Psoas muscle (tissue), 8 donors: ENCODE results near the gene WDR41. TPM values are rescaled to one million over a fixed set of nuclear protein-coding genes. Genes with fewer than 3 reads are reported as not detected.

Source experiments
- ATAC-seq, 4 donors: fragments of 200-7000 bp; cut with Tn5 transposase; one replicate each; pipeline ENCODE4 v1.9.1; 2020; ENCODE audit warnings: moderate library complexity in 3 of 4, mild to moderate bottlenecking in 2 of 4
- DNase-seq, 2 donors: peaks; one replicate each; pipeline ENCODE4 v3.0.0-alpha.2; 2020
- H3K27ac ChIP-seq: fragments of 200-600 bp; one replicate; pipeline ENCODE4 v1.8.0; 2022
- H3K27me3 ChIP-seq, 3 donors: fragments of 200-600 bp in 1 of 3; one replicate each; pipeline versions ENCODE4 v1.6.1 to v1.8.0; 2013 to 2022; ENCODE audit warnings: low read length in 2 of 3, mild to moderate bottlenecking in 2 of 3, moderate library complexity in 1 of 3; ENCODE audit not compliant: insufficient read depth in 3 of 3
- H3K36me3 ChIP-seq, 2 donors: fragments of 200-600 bp in 1 of 2; one replicate each; pipeline versions ENCODE4 v1.6.1 to v1.8.0; 2013 to 2022; ENCODE audit warnings: low read depth in 1 of 2, mild to moderate bottlenecking in 1 of 2, moderate library complexity in 1 of 2; ENCODE audit not compliant: insufficient read depth in 1 of 2
- H3K4me1 ChIP-seq: fragments of 200-600 bp; one replicate; pipeline ENCODE4 v1.8.0; 2022
- H3K4me3 ChIP-seq: fragments of 200-600 bp; one replicate; pipeline ENCODE4 v1.8.0; 2022; ENCODE audit warnings: mild to moderate bottlenecking
- H3K9me3 ChIP-seq: fragments of 200-600 bp; one replicate; pipeline ENCODE4 v1.8.0; 2022
- WGBS, 3 donors: extraction: QIAGEN DNeasy Blood & Tissue Kit; methylation state at CpG; one replicate each; pipeline versions ENCODE4 v1.1.6 to v1.1.7; 2013; 5-methylcytosine and 5-hydroxymethylcytosine counted together
- intact Hi-C, 2 donors: fragments of 100-400 bp; cut with DNase I; formaldehyde crosslinking; loops; one replicate each; pipeline versions ENCODE4 v1.11.0 to v1.14.2; 2022
- long read RNA-seq, 2 donors: library from polyadenylated mRNA; unstranded; transcript quantifications; one replicate each; pipeline ENCODE4 v2.0.0, GENCODE V29; 2021
- polyA plus RNA-seq, 3 donors: library from polyadenylated mRNA; stranded (reverse); fragments of 200-250 nt; gene quantifications; one replicate each; pipeline ENCODE4 v1.2.3, GENCODE V29; 2013
- total RNA-seq, 4 donors: library from RNA; stranded (reverse); fragmentation: NEBNext Ultra II Directional in 2 of 4; extraction: Animal tissue kit (Norgen Biotek cat#: 25700) in 2 of 4; gene quantifications; one replicate each; pipeline versions ENCODE4 v1.2.1 to v1.2.4, GENCODE V29; 2021 to 2023
- TF ChIP-seq, protein P1 (sequence below): fragments of 200-600 bp; IDR thresholded peaks from one replicate; pipeline ENCODE4 v1.8.0; 2022; ENCODE audit warnings: antibody characterized with exemption
- donor health status: healthy with polysubstance abuse.
- donor health status: DM: no; HTN: no; CAD: no; lungs with moderate emphysema.
- donor health status: Bipolar disorder and iron deficiency.
- donor health status: healthy.
- donor health status: DM: yes; HTN: yes; CAD: no.
- donor health status: DM: no; HTN: no; CAD: no.
- donor health status: DM: no; HTN: no; CAD: no.
- donor health status: DM: yes; HTN: yes; CAD: no.

The WDR41 gene, protein sequence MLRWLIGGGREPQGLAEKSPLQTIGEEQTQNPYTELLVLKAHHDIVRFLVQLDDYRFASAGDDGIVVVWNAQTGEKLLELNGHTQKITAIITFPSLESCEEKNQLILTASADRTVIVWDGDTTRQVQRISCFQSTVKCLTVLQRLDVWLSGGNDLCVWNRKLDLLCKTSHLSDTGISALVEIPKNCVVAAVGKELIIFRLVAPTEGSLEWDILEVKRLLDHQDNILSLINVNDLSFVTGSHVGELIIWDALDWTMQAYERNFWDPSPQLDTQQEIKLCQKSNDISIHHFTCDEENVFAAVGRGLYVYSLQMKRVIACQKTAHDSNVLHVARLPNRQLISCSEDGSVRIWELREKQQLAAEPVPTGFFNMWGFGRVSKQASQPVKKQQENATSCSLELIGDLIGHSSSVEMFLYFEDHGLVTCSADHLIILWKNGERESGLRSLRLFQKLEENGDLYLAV
- 10 to 100 TPM; 26.6 to 32.2 (median 29.0) TPM for total RNA-seq
- 10 to 100 TPM; 17.1 to 21.6 (median 20.9) TPM for polyA plus RNA-seq
- long read RNA-seq, donor 1, transcript WDR41-201 (13 exons, 3,958 nt): major isoform, 17 of 23 reads
- long read RNA-seq, donor 1, partial matches to known transcripts: 4 of 23 reads
- long read RNA-seq, donor 1, other reads (novel, unspliced or antisense): 2 of 23 reads
- long read RNA-seq, donor 2, transcript WDR41-201 (13 exons, 3,958 nt): major isoform, 14 of 32 reads
- long read RNA-seq, donor 2, partial matches to known transcripts: 6 of 32 reads
- long read RNA-seq, donor 2, other reads (novel, unspliced or antisense): 9 of 32 reads

DNA sequence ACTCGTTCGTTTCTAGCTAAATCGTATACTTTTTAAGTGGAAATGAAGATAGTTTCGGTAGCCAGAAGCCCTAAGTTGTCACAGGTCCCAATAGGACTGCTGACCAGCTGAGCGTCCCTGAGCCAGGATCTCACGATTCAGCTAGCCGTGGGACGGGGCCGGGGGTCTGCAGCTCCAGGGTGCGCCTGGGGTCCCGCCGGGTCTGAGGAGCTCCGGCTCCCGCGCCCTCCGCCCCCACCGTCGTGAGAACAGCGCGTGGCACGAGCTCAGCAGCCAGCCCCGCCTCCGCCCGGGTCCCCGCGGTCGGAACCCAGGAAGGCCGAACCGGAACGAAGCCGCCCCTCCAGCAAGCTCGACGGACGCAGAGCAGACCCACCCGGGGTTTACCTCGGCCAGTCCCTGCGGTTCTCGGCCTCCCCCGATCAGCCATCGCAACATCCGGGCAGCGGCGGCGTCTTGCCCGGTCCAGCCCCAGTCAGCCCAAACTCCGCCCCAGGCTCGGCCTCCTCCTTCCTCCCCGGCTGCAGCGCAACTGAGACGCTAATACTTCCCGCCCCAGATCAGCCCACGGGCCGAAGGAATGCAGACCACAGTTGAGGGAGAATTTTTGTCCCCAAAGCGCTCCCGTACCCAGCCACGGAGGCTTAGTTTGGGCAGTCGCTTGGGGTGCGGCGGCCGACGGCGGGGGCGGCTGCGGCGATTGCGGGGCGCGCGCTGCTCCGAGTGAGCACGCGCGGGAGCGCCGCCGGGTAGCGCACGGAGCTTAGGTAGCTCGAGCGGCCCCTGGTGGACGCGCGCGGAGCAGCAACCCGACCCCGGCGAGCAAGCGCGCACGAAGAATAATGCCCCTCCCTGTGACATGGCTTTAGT lies at the start of gene WDR41:
Gene WDR41, minus strand, starts transcription at position 534 of the 870 bp plus-strand sequence. Its CDS starts 96 bp downstream, at position 438.
- no peaks in the 10 kb centered on the region for H3K9me3 ChIP-seq
- H3K27me3 ChIP-seq: no peaks in the 10 kb centered on the region
- intact Hi-C loops: loop anchor here (1.0 to 10.0 kb wide), 4 partner anchors 347 to 1775 kb away; partner anchors contain the start of gene POC5 (in 1 of the 2)
- peak within 1 kb of the TSS; percentile 91 for H3K27ac ChIP-seq
- H3K36me3 ChIP-seq: peaks cover 0 to 5% of the 10 kb centered on the region in 2 donors
- TF ChIP-seq, protein P1, sequence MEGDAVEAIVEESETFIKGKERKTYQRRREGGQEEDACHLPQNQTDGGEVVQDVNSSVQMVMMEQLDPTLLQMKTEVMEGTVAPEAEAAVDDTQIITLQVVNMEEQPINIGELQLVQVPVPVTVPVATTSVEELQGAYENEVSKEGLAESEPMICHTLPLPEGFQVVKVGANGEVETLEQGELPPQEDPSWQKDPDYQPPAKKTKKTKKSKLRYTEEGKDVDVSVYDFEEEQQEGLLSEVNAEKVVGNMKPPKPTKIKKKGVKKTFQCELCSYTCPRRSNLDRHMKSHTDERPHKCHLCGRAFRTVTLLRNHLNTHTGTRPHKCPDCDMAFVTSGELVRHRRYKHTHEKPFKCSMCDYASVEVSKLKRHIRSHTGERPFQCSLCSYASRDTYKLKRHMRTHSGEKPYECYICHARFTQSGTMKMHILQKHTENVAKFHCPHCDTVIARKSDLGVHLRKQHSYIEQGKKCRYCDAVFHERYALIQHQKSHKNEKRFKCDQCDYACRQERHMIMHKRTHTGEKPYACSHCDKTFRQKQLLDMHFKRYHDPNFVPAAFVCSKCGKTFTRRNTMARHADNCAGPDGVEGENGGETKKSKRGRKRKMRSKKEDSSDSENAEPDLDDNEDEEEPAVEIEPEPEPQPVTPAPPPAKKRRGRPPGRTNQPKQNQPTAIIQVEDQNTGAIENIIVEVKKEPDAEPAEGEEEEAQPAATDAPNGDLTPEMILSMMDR: peak; percentile 97
- H3K4me3 ChIP-seq: peak within 1 kb of the TSS; percentile 87
- WGBS, 3 donors: 0 to 1% (median 1%) methylated on average over 67 to 90 of the region's 90 CpGs
- ATAC-seq: peak; percentile 94 to 96 (median 96)
- peak; percentile 92 to 96 for DNase-seq
- no peaks in the 10 kb centered on the region for H3K4me1 ChIP-seq

DNA sequence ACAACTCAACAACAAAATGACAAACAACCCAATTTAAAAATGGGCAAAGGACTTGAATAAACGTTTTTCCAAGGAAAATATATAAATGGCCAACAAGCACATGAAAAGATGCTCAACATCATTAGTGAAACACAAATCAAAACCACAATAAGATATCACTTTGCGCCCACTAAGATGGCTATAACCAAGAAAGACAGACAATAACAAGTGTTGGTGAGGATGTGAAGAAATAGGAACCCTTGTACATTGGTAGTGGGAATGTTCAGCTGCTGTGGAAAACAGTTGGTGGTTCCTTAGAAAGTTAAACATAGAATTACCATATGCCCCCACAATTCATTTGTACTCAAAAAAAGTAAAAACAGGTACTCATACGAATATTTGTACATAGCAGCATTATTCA lies 39.2 kb upstream of the WDR41 start:
- Histone ChIP-seq H3K27ac (no peak overlapping the region), H3K27me3 (peaks cover 0 to 2% (median 0%) of the 10 kb centered on the region in 3 donors), H3K36me3 (no peaks in the 10 kb centered on the region), H3K4me1 (no peaks in the 10 kb centered on the region), H3K9me3 (no peaks in the 10 kb centered on the region), H3K4me3 (no peak overlapping the region)
- ATAC-seq (no peak), DNase-seq (no peak)
- TF ChIP-seq, protein P1: no peak
- intact Hi-C loops: no loop called here
- WGBS, 3 donors: 67 to 71% (median 68%) methylated on average over 3 of the region's 3 CpGs

DNA sequence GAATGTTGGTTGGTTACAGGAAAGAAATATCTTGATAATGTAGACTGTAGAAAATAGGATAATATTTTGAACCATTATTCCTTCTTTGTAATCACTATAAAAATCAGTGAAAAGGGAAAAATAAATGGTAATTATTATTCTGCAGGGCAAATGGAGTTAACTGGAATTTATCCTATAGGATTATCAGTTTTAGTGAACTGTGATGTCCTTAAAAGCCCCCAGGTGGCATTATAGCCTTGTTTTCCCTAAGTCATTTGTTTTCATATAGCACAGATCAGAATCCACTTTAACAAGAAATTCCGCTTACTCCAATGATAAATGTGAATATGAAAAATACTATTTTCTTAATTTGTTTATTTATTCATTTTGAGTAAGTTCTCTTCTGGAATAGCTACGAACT lies 26.2 kb upstream of the WDR41 start:
- intact Hi-C loops: no loop called here
- Histone ChIP-seq H3K36me3 (no peaks in the 10 kb centered on the region), H3K4me1 (no peaks in the 10 kb centered on the region), H3K4me3 (no peak overlapping the region), H3K27ac (no peak overlapping the region), H3K9me3 (no peaks in the 10 kb centered on the region), H3K27me3 (peaks cover 0 to 5% (median 0%) of the 10 kb centered on the region in 3 donors)
- 78 to 81% (median 78%) methylated on average over 2 of the region's 2 CpGs for WGBS, 3 donors
- TF ChIP-seq, protein P1: peak; percentile 24
- DNase-seq (no peak), ATAC-seq (no peak)

GRCh38 chr5:77514457-77514856 lies 22.3 kb upstream of the WDR41 start:
- intact Hi-C loops: no loop called here

More at GRCh38 chr5:77514457-77514856, 22.3 kb upstream of the WDR41 start:
- TF ChIP-seq, protein P1: no peak
- no peaks in the 10 kb centered on the region for H3K4me1 ChIP-seq
- ATAC-seq (no peak), DNase-seq (no peak)
- no peaks in the 10 kb centered on the region for H3K9me3 ChIP-seq
- no peak overlapping the region for H3K27ac ChIP-seq
- H3K27me3 ChIP-seq: no peaks in the 10 kb centered on the region
- H3K4me3 ChIP-seq: no peak overlapping the region
- no peaks in the 10 kb centered on the region for H3K36me3 ChIP-seq
- 92 to 99% (median 95%) methylated on average over 1 of the region's 1 CpG for WGBS, 3 donors
